ENCODE results near the gene LHPP.

LHPP gene

DNA sequence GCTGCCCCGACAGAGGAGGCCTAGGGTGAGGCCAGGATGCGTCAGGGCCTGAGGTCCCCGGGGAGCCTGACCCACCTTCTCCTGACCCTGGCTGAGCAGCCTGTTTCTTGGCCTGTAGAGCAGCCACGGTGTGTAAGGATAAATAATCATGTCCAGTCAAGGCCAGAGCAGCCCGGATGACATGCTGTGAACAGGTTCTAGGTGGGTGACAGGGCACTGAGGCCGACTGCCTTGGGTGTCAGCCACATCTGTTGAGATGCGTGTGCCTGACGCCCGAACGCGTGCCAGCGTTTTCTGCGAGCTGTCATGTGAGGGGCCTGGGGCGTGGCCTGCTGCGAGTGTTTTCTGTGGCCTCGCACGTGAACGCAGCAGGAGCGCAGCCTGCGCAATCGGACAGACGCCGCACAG, 164.2 kb downstream of the LHPP start:
- DNase-seq (no peak), ATAC-seq (no peak)

DNA sequence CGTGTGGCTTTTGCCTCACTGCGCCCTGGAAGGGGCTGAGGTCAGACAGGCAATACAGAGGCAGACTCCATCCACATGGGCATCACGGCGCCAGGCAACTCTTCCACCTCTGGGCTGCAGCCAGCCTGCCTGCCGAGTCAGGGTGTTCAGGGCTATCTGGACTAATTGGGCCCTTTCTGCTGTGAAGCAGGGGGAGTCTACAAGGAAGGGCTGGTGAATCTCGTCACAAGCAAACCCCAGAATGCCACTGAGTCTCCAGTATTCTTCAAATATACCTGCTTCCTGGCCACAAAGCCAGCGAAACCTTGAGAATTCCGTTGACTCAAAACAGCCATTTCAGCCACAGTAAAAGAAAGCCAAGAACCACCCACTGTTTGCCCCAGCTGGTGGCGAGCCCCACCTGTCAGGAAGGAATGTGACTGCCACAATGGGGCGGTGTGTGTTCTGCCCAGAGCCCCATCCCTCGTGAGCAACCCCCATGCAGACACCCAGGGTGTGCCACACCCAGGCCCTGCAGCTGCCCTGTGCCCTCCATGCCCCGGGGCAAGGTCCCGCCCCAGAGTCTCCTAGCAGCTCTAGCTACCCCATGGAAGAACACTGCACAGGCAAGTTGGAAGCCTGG, 165.2 kb downstream of the LHPP start:
- ATAC-seq (peak; percentile 86), DNase-seq (peak; percentile 68)

DNA sequence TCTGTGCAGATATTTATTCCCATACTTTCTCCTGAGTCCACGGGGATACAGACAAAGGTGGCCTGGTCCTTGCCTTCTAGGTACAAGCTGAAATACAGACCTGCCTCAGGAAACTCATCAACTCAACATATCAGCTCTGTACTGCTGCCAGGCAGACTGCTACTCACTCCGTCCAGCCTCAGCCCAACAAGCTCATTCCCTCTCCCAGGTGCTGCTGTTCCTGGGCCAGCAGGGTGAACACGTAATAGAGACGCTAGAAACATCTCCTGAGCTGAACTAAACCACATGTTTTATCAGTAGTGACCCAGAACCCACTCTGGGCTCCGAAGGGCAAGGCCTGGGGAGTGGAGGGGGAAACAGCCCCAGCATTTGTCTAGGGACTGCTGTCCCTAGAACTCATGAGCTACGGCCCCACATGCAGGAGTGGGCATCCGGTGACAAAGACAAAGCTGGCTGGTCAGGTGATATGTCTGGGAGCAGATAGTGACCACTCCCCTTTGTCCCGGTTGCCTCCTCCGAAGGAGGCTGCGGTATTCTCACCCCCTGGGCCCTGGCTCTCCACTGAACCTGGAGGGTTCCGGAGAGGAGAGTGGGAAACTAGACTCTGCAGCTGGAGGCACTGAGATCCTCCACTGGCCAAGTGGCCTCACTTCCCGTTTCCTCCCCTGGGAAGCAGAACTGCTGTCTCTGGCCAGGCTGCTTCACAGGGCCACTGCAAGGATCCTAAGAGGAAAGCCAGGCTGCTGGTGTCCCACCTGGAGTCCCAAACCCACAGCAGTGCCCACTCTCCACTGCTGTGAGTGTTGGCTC, 166.4 kb downstream of the LHPP start:
- DNase-seq: no peak
- no peak for ATAC-seq

DNA sequence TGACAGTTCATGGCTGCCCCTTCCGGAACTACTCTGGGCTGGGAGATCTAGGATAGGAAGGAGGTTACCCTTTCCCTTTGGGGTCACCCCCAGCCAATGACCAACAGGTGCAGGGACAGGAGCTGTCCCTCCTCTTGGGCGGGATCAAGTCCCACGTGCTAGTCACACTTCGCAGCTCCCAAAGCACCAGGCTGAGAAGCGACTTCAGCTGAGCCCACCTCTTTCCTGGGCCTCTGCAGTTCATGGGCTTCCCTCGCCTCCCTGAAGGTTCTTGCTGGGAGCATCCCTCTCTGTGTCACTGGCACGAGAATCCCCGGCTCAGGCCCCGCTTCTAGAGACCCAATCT, 167.0 kb downstream of the LHPP start:
- DNase-seq (no peak), ATAC-seq (no peak)

DNA sequence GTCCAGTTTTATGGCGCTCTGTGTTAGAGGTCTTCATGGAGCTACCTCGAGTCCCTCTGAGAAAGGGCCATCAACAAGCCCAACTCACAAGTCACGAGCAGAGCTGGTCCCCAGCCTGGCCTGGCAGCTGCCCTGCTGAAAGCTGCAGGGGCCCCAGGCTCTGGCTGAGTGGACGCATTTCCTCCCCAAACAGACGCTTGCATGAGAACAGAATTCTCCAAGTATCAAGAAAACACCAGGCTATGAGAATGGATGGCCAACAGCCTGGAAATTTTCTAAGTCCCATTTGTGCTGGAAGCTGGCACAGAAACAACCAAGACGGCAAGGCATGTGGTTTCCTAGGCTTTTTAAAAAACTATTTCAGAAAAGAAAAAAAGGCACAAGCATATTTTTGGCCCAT, 167.8 kb downstream of the LHPP start:
- ATAC-seq (no peak), DNase-seq (no peak)

DNA sequence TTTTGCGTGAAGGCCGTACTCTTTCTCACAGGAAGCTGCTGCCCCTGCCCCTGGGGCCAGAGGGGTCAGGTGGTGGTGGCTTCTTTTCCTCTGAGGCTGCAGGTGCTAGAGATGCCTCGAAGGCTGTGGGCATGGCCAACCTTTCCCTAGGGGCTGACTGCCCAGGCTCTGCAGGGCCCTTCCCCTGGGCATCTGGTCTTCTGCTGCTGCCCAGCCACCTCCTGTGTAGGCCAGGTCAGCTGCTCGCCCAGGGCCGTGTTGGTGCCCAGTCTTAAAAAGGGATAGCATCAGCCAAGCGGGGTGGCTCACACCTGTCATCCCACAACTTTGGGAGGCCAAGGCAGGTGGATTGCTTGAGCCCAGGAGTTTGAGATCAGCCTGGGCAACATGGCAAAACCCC, 168.2 kb downstream of the LHPP start:
- ATAC-seq: no peak
- DNase-seq: no peak

DNA sequence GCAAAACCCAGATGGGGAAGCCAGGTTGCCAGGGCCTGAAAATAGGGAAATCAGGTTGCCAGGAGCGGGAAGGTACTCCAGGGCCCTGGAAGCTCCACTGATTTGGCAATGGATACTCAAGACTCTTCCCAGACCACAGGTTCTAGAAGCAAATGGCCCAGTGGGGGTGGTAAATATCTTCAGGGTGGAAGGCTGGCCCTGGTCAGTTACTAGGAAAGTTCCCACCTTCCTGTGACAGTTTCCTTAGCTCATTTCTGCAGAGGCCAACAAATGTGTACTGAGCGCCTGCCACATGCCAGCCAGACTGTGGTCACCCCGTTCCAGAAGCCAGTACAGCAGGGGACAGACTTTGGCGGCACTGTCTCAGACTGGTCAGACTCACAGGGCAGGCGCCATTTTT, 168.9 kb downstream of the LHPP start:
- ATAC-seq: no peak
- no peak for DNase-seq

DNA sequence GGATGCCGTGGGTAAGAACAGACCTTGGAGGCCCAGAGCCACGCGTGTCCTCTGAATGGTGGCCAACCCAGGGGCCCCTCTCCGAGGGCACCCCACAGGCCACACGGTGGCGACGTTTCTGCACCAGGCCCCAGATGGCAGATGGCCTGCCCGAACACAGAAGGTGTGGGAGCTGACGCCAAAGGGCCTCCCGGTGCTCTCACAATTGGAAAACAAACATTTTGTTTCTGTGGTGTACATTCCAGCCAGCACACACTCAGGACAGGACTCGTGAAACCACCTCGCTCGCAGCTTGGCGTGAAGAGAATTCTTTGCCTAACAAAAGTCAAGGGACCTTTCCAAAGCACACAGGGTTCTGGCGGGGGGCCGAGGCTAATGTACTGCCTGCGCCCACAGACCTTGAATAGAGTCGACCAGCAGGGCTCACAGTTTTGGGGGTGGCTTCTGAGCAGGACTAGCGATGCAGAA, 170.5 kb downstream of the LHPP start:
- DNase-seq (peak; percentile 57), ATAC-seq (no peak)

DNA sequence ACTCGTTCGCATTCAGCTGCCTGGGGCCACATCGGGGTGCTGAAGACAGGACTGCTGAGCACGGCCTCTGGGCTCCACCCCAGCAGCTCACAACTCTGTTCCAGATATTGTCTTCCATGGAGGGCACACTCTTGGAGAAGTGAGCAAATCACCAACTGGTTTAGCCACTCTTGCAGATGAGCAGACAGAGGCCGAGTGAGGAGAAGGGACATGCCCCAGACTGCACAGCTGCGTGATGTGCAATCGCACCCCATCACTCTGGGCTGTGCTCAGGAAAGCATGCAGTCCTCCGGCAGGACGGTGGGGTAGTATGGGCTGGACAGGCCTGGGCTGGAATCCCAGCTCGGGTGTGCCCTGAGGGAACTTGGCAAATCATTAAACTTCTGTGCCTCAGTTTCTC, 170.9 kb downstream of the LHPP start:
- DNase-seq (no peak), ATAC-seq (no peak)

DNA sequence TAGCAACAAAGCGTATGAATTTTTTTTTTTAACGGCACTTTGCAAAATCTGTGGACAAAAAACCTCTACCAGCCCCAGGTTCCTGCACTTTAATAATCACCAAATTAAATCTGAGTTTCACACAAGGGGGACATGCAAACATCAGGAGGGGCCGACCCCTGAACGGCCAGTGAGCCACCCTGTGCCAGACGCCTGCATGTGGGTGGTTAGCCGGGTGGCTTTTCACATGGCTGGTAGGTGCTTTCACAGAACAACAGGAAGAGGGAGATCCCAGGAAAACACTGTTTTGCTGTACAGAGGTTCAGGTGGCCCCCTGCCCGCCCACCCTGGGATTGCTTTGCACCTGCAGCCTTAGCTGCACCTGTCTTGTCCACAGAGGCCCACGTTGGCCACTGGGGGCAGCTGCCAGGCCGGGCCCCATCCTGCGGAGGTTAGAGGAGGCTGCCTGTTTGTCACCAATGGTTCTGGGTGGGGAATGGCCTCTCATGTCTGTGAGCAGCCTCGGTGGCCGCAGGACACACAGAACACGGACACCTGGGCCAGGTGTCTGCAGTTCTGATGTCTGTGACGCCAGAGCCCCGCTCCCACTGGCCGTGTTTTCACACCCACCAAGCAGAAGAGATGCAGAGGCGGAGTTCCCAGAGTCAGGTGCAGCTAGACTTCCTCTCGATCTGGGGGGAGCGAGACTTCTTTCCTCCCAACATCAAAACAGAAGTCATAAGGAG, 174.8 kb downstream of the LHPP start:
- ATAC-seq: no peak

DNA sequence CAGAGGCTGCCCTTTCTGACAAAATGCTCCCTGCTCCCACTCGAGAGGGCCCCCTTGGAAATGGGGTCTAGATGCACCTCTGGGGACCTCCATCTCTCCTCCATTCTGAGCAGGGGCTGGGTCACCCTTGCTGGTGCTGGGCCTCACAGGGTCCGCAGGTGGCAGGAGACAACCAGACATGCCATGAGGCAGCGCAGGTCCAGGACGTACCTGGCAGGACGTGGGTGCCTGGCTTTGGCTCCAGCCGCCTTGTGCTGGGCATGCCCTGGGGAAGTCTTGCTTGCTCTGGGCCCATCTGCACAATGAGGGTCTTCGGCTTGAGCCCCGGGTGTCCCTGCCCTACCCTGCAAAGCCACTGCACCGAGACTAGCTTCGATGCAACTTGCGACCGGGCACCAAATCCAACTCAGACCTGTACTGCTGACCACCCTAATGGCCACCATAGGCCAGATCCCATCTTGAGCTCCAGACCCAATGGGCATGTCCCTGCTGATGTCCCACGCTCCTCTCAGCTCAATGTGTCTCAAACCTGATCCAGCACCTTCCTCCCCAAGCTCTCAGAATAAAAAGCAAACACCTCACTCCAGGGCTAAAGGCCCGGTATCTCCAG, 175.6 kb downstream of the LHPP start:
- ATAC-seq: no peak
- DNase-seq: no peak

More for the DNA sequence above, 174.8 kb downstream of the LHPP start:
- DNase-seq: no peak

DNA sequence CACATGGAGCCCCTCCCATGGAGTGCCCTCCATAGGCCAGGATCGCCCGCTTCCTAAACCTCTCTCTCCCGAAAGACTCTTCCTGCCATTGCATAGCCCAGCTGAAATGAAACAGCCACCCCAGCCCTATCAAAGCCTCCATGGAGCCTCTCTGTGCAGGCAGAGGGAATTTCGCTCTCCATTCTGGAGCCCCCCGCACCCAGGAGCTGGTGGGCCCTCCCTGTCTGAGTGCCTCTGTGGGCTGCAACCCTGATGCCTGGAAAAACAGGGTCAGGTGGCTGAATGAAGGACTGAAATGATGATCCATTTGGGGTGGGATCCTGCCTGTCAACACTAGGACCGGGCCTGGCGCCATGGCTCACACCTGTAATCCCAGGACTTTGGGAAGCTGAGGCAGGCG, 176.1 kb downstream of the LHPP start:
- ATAC-seq (no peak), DNase-seq (no peak)

DNA sequence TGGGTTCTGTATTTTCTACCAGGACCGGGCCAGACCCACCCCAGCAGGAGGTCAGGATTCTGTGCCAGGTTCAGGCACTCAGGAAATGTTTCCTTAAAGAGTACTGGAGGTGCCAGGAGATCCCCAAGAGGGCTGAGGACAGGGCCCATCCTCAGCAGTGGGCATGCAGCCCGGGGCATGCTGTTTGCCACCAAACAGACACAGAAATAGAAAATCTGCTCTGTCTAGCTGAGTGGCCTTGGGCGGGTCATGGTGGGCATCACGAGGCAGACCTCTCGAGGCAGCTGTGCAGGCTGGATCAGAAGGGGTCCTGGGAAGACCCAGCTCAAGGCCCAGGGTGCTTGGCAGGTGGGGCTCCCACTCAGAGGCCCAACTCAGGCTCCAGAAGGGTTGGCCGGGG, 177.6 kb downstream of the LHPP start:
- no peak for ATAC-seq
- DNase-seq: no peak

DNA sequence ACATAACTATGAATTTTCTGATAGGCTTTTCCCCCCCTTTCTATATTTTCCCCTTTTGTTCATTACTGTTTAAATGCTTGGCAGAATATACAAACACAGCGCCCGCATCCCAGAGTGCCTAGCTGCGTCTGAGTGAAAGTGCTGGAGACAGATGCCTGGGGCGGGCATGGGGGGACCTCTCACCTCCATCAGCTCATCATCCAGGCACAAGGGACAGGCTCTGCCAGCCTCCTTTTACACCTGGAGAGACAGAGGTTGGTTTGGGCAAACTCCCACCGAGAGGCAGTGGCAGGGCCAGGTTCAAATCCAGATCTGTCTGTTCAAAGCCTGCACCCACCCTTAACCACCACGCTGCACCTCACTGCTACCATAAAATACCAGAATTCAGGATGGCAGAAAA, 178.0 kb downstream of the LHPP start:
- no peak for ATAC-seq

DNA sequence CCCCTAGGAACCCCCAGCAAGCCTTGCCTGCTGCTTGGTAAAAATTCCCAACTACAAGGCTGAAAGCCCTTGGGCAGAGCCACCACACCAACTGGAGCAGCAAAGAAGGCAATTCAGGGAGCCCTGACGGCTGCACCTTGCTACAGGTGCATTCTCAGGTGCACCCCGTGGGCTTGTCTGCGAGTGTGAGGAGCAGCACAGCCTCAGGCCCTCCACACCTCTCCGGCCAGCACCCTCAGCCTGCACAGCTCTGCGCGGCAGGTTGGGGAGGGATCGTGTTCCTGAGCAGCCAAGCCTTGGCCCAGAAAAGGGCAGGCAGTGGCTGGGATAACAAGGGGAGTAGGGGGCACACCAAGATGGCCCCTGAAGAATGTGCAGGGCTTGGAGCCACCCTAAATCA, 178.4 kb downstream of the LHPP start:
- no peak for DNase-seq
- no peak for ATAC-seq

More for the DNA sequence above, 178.0 kb downstream of the LHPP start:
- no peak for DNase-seq

DNA sequence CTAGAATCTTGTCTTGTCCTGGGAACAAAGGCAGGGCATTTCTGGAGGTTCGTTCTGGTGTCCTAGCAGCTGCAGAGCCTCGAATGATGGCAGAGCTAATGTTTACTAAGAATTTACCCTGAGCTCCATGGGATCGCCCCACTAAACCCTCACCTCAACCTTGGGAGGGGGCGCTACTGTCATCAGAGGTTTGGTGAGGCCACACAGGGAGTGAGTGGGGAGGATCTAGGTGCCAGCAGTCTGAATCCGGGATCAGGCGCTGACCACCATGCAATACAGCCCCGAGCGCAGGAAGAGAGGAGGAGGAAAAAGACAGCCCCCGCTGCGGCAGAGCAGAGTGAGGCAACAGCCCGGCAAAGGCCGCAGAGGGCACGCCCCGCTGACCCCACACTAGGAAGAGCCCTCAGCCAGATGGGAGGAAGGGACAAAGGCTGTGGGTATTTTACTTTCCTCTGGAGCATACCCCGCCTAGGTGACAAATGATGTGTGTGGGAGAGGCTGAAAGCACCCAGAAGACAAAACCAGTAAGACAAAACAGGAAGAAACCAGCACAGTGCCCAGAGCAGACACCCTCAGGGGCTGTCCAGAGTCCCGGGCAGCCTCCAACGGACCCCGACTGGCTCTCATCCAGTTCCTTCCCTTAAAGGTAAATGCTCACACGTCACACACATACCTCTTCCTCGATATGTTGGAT, 179.1 kb downstream of the LHPP start:
- ATAC-seq (peak; percentile 15), DNase-seq (no peak)

DNA sequence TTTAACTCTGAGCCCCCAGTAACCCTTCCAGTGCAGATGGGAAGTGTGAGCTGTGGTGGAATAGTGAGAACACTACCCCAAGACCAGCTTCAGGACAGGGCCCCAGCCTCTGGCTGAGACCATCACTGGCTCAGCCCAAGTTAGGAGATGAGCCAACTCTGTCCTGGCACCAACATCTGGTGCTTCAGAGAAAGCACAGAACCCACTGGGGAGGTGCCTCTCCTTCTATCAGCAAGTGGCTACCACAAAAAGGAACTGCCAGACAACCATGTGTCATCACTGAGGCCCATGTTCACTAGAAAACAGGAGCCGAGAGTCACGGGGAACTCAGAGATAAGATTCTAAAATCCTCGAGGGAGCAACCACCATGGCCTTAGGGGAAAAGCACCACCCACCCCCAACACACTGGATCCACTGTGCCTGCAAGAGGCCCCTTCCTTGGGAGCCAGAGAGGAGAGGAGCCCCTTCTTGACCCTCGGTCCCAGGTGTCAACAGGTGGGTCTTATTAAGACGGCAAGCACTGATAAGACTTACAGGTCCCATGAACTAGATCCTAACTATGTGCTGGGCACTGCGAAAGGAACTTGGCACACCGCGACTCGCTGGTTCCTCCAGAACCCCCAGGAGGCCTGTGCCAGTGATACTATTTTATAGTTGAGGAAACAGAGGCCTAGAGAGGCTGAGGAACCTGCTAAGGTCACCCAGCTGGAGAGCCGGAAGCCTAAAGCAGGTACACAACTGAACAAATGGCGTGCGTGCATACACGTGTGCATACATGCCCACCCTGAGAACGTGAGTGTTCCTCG, 179.9 kb downstream of the LHPP start:
- ATAC-seq: peak; percentile 80
- DNase-seq: peak; percentile 35

DNA sequence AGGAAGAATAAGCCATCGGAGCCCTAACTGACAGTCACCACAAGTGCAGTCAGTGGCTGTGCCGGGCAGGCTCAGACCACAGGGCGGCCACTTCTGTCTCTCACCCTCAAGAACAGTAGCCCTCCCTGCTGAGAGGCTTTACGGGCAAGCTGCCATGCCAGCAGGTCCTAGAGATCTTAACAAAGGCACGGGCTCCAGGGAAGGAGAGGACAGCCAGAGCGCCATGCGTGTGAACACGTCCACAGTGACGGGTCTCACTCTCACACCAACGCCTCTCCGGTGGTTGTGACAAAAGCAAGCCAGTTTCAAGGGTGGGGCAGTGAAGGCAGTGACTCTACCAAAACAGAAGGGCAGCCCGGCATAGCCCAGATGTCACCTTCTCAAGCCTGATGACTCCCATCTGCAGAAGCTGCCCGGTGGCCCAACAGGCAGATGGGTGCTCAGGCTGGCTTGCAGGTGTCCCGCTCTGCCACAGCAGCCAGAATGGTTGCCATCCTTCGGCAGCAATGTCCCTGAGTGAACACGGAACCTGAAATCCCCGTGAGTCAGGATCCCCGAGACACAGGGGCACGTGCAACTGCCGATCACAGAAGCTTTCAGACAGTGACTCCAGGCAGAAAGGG, 180.6 kb downstream of the LHPP start:
- no peak for ATAC-seq
- DNase-seq: no peak

DNA sequence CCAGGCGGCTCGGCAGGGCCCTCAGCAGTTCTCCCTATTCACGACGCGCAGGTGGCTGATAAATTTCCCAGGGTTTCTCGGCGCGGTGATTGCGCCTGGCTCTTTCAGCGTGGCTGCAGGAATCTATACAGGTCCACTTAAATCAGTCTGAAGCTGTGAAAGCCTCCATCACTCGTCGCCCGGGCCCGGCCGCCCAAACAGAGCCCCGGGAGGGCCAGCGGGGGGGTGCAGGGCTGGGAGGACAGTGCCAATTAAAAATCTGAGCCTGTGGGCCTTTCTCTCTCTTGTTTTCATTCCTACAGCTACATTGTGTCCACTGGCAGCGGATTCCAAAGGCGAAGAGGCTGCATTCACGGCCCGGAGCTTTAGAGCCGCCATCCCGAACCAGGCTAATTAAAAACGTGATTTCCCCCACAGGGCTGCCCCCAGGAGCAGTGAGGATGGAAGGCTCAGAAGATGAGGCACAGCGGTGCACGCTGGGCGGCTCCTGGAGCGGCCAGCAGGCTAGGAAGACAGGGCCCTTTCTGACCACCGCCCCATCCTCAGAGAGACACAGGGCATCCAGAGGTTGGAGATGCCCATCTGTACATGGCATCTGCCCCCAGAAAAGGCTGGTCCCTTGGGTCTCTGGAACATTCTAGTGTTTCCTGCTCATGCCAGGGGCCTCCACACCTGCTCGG, 181.8 kb downstream of the LHPP start:
- DNase-seq (no peak), ATAC-seq (no peak)

DNA sequence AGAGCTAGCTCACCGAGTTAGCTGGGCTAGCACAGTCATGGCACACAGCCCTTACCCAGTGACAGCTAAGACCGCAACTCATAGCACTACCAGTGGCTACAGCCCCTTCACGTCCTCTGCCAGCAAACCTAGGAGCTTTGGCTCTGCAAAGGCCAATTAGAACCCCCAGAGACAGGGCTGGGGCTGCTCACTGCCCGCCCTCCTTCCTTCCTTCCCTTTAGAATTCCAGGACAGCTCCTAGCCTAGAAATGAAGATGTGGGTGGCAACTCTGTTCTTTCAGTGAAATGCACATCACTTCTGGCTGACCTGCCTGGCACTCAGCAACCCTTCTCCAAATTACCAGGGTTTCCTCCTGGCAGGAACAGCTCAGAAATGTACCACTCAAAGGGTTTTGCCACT, 182.6 kb downstream of the LHPP start:
- no peak for DNase-seq
- no peak for ATAC-seq
